H4 (cell line): ENCODE measurements around the gene DSCAML1. TPM values are rescaled to one million over a fixed set of nuclear protein-coding genes. Genes with fewer than 3 reads are reported as not detected.
"Not testable (repeated sequence)": the region's sequence is repeated elsewhere in the genome, so short reads cannot be mapped to it uniquely, and the experiment has no call there.

Source experiments
- DNase-seq: peaks from one replicate; pipeline ENCODE4 v3.0.0-alpha.2; 2015; ENCODE audit warnings: low spot score
- total RNA-seq: library from RNA; depleted of rRNA; stranded (reverse); fragments of >200 nt; shearing (Covaris generic); gene quantifications from 2 replicates; pipeline ENCODE4 v1.2.3, GENCODE V29; 2014

DSCAML1 gene
- total RNA-seq, 1 experiment from 2014 or later: not detected

DNA sequence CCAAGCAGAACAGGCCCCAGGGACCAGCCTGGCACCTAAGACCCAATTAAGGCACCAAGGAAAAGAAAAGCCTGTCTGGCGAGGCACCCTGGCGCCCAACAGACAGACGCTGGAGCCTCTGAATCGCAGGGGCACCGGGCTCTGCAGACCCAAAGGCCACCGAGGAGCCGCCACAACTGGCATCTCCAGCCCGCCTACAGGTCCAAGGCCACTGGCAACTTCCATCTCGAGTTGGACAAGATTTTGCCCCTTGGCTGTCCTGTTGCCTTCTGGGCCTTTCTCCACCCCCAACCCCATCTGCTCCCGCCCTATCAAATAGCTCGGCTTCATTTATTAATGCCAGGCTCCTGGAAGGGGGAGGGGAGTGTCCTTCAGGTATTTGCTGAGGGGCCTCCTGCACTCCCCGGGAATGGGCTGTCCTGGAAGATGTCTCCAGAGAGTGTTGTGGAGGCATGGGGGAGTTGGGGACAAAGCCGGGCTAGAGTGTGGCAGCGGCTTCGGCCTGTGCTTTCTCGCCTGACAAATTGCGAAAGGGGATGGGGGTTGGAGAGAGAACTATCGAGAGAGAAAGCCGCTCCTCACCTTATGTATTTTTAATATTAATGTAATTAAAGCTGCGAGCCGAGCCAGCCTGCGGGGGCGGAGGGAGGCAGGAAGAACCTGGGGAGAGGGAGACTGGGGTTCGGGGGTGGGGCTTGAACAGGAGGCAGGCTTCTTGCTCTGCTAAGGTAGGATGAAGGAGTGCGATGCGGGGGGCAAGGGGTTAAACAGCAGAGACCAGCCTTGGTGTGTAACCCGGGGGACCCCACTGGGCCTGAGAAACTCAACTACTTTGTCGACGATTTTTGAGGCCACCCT, 2.0 kb downstream of the DSCAML1 start:
- DNase-seq: no peak

DNA sequence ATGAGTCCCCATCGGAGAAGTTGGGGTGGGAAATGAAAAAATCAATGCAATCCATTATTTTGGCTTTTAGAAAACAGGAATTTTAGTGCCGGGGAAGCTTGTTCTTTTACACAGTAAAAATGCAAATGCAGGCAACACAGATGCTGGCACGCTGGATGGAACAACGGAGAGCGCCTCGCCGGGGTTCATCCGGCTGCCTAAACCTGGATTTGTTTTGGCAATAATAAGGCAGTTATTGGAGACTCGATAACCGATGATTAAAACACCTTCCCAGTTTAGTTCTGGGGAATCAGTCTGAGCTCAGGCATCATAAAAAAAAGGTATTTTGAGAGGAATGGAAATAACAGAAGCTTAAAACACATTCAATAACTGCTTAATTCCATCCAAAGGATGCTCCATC, 2.9 kb downstream of the DSCAML1 start:
- DNase-seq: no peak

DNA sequence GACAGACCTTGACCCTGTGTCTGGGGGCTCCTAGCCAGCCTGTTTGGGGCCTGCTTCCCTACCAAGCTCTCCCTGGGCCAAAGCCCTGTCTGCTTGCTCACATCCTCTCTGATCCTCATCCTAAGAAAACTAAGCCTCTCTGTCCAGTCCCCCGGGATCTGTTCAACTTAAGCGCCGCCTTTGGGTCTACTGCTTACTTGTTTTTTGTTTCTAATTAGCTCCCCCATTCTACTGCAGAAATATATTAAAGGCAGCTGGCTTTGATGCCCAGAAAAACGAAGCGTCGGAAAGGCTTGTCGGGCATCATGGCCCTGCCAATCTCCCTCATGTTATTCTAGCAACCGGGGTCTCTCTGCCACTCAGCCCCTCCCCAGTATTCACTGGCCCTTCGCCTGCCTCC, 3.4 kb downstream of the DSCAML1 start:
- DNase-seq: no peak

GRCh38 chr11:117792992-117793391, 4.0 kb downstream of the DSCAML1 start:
- DNase-seq: no peak

GRCh38 chr11:117792241-117792640, 4.8 kb downstream of the DSCAML1 start:
- no peak for DNase-seq

DNA sequence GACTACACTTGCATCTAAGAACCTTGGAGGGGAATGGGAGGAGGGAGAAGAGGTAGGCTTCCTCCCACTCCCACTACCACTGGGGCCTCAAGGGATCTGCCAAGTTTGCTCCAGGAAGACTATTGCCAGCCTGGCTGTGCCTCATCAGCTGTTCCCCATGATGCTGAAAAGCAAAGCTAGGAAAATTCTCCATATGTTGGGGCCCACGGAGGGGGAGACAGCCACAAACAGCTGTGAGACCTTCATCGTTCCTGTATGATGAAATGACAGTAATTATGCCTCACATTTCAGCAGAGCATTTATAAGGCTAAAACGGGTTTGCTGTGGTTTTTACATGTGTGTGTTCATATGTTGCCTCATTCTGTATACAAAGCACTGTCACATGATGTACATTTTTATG, 6.7 kb downstream of the DSCAML1 start:
- DNase-seq: no peak

DNA sequence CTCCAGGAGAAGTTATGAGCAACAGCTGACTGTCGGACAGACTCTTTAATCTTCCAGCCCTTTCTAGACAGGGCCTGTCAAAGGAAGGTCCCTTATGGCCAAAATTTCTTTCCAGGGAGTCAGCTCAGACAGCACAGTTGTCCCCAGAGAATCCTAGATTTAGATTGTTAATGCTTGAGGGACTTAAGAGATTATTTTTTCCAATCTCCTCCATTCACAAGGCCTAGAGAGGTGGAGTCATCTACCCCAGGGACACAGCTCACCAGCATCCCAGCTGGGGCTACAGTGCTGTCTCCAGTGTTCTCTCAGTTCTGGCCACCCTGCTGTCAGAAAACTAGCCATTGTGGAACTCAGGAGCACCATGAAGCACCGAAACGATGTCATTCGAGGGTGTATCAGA, 7.8 kb downstream of the DSCAML1 start:
- no peak for DNase-seq

DNA sequence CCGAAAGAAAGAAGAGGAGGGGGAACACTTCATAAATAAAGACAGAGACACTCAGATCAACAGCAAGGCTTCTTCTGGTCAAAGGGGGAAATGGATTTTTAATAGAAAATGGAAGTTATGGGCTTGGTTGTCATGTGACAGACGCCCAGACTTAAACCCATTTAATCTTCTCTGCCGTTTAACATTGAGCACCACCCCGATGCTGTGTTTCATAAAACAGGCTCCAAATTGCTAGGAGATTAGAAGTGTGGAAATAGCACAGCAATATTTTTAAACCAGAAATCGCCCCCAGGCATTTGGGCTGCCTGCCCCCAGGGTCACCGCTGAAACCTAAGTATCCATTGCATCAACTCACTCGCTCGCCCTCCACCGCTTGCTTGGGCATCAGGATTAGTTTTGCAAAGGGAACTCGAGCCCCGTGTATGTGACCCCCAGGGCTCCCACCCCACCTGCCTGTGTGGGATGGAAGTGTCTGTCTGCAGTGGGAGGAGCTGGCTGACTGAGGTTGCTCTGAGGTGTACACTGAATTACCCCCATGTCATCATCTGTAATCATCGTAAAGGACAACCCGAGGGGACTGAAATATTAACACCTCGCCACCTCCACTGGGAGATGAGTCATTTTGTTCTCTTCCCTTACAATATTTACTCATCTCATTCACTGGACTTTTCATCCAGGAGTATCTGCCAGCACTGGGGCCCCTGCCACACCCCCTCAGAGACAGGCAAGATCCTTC, 10.7 kb downstream of the DSCAML1 start:
- DNase-seq: no peak

GRCh38 chr11:117782101-117782500, 14.9 kb downstream of the DSCAML1 start:
- DNase-seq: no peak

- no peak for DNase-seq
These were observed 15.4 kb downstream of the DSCAML1 start for GRCh38 chr11:117781627-117782026.

GRCh38 chr11:117780456-117780855, 16.6 kb downstream of the DSCAML1 start:
- DNase-seq: no peak

DNA sequence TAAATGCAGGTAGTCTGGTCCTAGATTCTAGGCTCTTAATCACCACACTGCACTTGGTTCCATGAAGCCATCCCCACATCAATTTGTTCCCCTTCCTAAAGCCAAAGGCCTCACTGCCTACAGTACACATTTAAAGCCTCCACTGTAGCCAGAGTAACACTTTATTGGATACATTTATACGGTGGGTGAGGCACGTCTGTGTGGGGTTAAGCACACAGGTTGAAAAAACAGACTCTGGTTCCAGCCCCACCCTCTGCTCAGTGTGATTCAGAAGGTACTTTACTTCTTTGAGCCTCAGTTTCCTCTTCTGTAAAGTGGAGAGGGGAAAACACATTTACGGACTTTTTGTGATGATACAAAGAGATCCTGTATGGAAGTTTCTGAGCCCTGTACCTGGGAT, 22.5 kb downstream of the DSCAML1 start:
- no peak for DNase-seq

- DNase-seq: no peak
These were observed 24.7 kb downstream of the DSCAML1 start for GRCh38 chr11:117772360-117772759.

GRCh38 chr11:117771841-117772240, 25.2 kb downstream of the DSCAML1 start:
- DNase-seq: no peak

DNA sequence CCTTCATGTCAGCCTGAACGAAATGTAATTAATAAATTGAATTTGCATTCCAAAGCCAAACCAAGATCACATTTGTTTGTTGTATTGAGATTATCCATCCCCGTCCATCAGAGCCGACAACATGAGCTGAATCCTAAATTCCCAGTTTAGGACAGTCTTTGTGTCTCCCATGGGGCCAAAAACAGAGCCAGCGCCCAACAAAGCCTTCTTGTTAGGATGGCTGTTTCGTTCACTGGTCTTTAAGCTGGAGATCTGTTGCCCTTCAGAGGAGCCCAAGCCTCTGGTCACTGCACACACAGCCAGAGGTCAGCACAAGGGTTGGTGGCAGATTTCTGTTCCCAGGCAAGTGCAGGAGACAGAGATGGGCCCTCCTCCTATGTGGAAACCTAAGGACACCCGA, 25.8 kb downstream of the DSCAML1 start:
- no peak for DNase-seq

DNA sequence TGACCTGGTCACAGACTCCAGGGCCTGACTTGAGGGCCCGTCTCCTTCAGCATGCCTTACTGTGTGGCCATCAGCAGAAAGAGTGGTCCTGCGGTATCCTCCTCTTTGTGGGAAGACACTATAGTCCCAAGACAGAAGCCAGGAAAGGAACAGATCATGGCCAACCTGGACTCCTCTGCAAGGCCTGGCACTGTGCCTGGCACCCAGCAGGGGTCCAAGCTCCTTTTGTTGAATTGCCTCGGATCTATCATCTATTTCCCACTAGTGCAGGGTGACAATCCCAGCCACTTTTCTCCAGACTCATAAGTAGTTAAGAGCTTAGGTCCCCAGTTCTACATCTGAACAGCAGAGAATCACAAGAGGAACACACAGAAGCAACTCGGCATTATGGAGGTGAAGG, 27.0 kb downstream of the DSCAML1 start:
- DNase-seq: no peak

DNA sequence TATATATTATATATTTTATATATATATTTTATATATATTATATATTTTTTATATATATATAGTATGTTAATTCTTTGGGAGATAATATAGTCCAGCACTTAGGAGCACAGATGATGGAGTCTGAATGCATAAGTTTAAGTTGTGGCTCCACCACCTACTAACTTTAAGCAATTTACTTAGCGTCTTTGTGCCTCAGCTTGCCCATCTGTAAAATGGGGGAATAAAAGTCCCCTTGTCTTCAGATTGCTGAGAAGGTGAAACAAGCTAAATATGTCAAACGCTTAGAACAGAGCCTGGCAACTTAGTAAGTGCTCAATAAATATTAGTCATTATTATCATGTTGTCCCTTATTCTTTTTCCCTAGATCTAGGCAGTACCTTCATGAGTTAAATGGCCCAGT, 27.5 kb downstream of the DSCAML1 start:
- no peak for DNase-seq

DNA sequence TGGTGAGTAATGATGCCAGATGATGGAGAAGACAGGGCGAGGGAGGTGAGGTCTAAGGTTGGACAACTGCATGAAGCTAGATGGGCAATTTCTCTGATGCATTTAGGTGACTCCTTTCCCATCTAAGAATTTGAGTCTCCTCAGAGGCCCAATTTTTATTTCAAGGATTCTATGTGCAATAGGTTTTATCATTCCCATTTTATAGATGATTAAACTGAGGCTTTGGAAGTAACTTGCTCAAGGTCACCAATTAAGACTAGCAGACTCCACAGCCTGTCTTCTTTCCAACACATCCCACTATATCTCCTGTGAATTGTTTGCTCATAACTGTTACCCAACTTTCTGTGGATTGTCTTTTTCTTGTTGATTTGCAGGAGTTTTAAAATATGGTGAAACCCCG, 28.5 kb downstream of the DSCAML1 start:
- DNase-seq: no peak

GRCh38 chr11:117767071-117767470, 29.9 kb downstream of the DSCAML1 start:
- no peak for DNase-seq

GRCh38 chr11:117766576-117766975, 30.4 kb downstream of the DSCAML1 start:
- no peak for DNase-seq

DNA sequence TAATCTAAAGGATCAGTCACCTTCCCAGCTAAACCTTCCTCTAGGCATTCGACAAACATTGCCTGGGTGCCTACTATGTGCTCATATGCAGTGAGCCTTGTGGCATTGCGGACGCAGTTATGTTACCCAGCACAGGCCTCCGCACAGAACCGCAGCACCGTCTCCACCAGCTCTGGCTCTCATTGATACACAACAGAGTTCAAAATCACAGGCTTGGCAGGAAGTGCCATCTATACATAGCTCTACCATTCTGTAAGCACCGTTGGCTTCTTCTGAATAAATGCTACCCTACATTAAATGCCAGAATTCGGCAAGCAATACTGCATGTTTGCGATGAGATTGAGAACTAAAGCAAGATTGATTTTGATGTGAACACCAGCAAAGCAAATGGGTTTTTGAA, 31.0 kb downstream of the DSCAML1 start:
- DNase-seq: no peak

GRCh38 chr11:117765068-117765467, 31.9 kb downstream of the DSCAML1 start:
- DNase-seq: no peak

- not testable (repeated sequence) for DNase-seq
These were observed 33.6 kb downstream of the DSCAML1 start for GRCh38 chr11:117763465-117763864.
